Right atrium auricular region (tissue), 2 donors: ENCODE results near the gene COQ8A. TPM values are rescaled to one million over a fixed set of nuclear protein-coding genes. Genes with fewer than 3 reads are reported as not detected.

ENCODE experiments used
- DNase-seq: peaks from one replicate; pipeline ENCODE4 v3.0.0-alpha.2; 2019; ENCODE audit warnings: low spot score
- H3K27ac ChIP-seq, 2 donors: fragments of 200-600 bp; sonication (generic); 1 replicate in 1 of 2; 2 replicates in 1 of 2; pipeline ENCODE4 v1.5.1; 2016 to 2019
- H3K27me3 ChIP-seq, 2 donors: fragments of 200-600 bp; sonication (generic); one replicate each; pipeline versions ENCODE4 v1.5.1 to v1.6.0; 2017 to 2019
- H3K36me3 ChIP-seq: fragments of 200-600 bp; sonication (generic); one replicate; pipeline ENCODE4 v1.5.1; 2016
- H3K4me1 ChIP-seq, 2 donors: fragments of 200-600 bp; sonication (generic); one replicate each; pipeline versions ENCODE4 v1.5.1 to v1.6.0; 2017 to 2019
- H3K4me3 ChIP-seq, 2 donors: fragments of 200-600 bp; sonication (generic); 1 replicate in 1 of 2; 2 replicates in 1 of 2; pipeline ENCODE4 v1.5.1; 2017 to 2019; ENCODE audit warnings: mild to moderate bottlenecking in 1 of 2, moderate library complexity in 1 of 2
- H3K9me3 ChIP-seq, 2 donors: fragments of 200-600 bp; sonication (generic); one replicate each; pipeline ENCODE4 v1.5.1; 2019
- CTCF ChIP-seq, 2 donors: fragments of 200-600 bp; sonication (generic); IDR thresholded peaks; one replicate each; pipeline ENCODE4 v1.5.1; 2019; ENCODE audit warnings: antibody characterized with exemption in 2 of 2
- total RNA-seq, 2 donors: library from RNA; depleted of rRNA; stranded (reverse); fragments of >200 nt; gene quantifications; one replicate each; pipeline ENCODE4 v1.1.0, GENCODE V29; 2016

Gene COQ8A
- total RNA-seq, 2 donors from 2014 or later: 158 to 253 TPM

- H3K4me1 ChIP-seq: peaks cover 0 to 6% of the 10 kb centered on the region in 2 donors
- H3K4me3 ChIP-seq: no peak overlapping the region
- no peak for TF ChIP-seq CTCF (IDR thresholded peaks at IDR 0.05)
- DNase-seq: no peak
- no peak overlapping the region for H3K27ac ChIP-seq
- no peaks in the 10 kb centered on the region for H3K27me3 ChIP-seq
- H3K36me3 ChIP-seq: peaks cover 59% of the 10 kb centered on the region
- no peaks in the 10 kb centered on the region for H3K9me3 ChIP-seq
Measured at GRCh38 chr1:226893936-226894335, 46.2 kb upstream of the COQ8A start.

GRCh38 chr1:226894826-226895225 is 45.3 kb upstream of the COQ8A start:
- no peak for TF ChIP-seq CTCF (IDR thresholded peaks at IDR 0.05)
- H3K36me3 ChIP-seq: peaks cover 64% of the 10 kb centered on the region
- no peaks in the 10 kb centered on the region for H3K9me3 ChIP-seq
- H3K27me3 ChIP-seq: no peaks in the 10 kb centered on the region
- peaks cover 0 to 6% of the 10 kb centered on the region in 2 donors for H3K4me1 ChIP-seq
- H3K4me3 ChIP-seq: no peak overlapping the region
- DNase-seq: no peak
- no peak overlapping the region for H3K27ac ChIP-seq

GRCh38 chr1:226895644-226896043 is 44.5 kb upstream of the COQ8A start:
- no peaks in the 10 kb centered on the region for H3K27me3 ChIP-seq
- no peaks in the 10 kb centered on the region for H3K9me3 ChIP-seq
- DNase-seq: no peak
- peaks cover 59% of the 10 kb centered on the region for H3K36me3 ChIP-seq
- no peak overlapping the region for H3K4me3 ChIP-seq
- no peak overlapping the region for H3K27ac ChIP-seq
- TF ChIP-seq CTCF (IDR thresholded peaks at IDR 0.05): no peak
- H3K4me1 ChIP-seq: peaks cover 0 to 6% of the 10 kb centered on the region in 2 donors

GRCh38 chr1:226898246-226898645 is 41.8 kb upstream of the COQ8A start:
- no peak for DNase-seq

GRCh38 chr1:226901421-226901820 is 38.7 kb upstream of the COQ8A start:
- H3K27ac ChIP-seq: no peak overlapping the region
- H3K36me3 ChIP-seq: peaks cover 25% of the 10 kb centered on the region
- no peaks in the 10 kb centered on the region for H3K27me3 ChIP-seq

More at GRCh38 chr1:226898246-226898645, 41.8 kb upstream of the COQ8A start:
- Histone ChIP-seq H3K4me3 (no peak overlapping the region), H3K27me3 (no peaks in the 10 kb centered on the region), H3K9me3 (no peaks in the 10 kb centered on the region), H3K27ac (no peak overlapping the region), H3K4me1 (no peaks in the 10 kb centered on the region), H3K36me3 (peaks cover 38% of the 10 kb centered on the region)
- no peak for TF ChIP-seq CTCF (IDR thresholded peaks at IDR 0.05)

More at GRCh38 chr1:226901421-226901820, 38.7 kb upstream of the COQ8A start:
- Histone ChIP-seq H3K9me3 (no peaks in the 10 kb centered on the region), H3K4me3 (no peak overlapping the region), H3K4me1 (no peaks in the 10 kb centered on the region)
- no peak for DNase-seq
- TF ChIP-seq CTCF (IDR thresholded peaks at IDR 0.05): no peak
